Natural killer cell treated with Interleukin-12 subunit alpha and Interleukin-12 subunit beta and Interleukin-15 and Interleukin-18, amount 100 ng/mL, for 72 hours (primary cell): Measurements from ENCODE around the gene TMEM72. TPM values are rescaled to one million over a fixed set of nuclear protein-coding genes. Genes with fewer than 3 reads are reported as not detected.

Source experiments
- ATAC-seq, 2 donors: fragments of 150-1000 bp; cut with Tn5 transposase in 1 of 2; sonication (Bioruptor Pico), chemical (Tn5 transposase) in 1 of 2; 2 replicates each; pipeline ENCODE4 v1.10.0; 2021
- DNase-seq: peaks from one replicate; pipeline ENCODE4 v3.0.0; 2022; ENCODE audit warnings: low spot score
- H3K27ac Mint-ChIP-seq, 2 donors: 1 replicate in 1 of 2; 2 replicates in 1 of 2; pipeline ENCODE4 v1.8.0; 2022; ENCODE audit warnings: mixed read lengths in 2 of 2, mild to moderate bottlenecking in 1 of 2, moderate library complexity in 1 of 2
- H3K27me3 Mint-ChIP-seq, 2 donors: 1 replicate in 1 of 2; 2 replicates in 1 of 2; pipeline ENCODE4 v1.8.0; 2022; ENCODE audit warnings: mixed read lengths in 2 of 2
- H3K36me3 Mint-ChIP-seq: one replicate; pipeline ENCODE4 v1.8.0; 2022; ENCODE audit warnings: mixed read lengths
- H3K4me1 Mint-ChIP-seq, 2 donors: 1 replicate in 1 of 2; 2 replicates in 1 of 2; pipeline ENCODE4 v1.8.0; 2022; ENCODE audit warnings: low read depth in 2 of 2, mixed read lengths in 2 of 2, mild to moderate bottlenecking in 1 of 2
- H3K4me3 Mint-ChIP-seq: one replicate; pipeline ENCODE4 v1.8.0; 2022; ENCODE audit warnings: mixed read lengths
- H3K9me3 Mint-ChIP-seq: 2 replicates; pipeline ENCODE4 v1.8.0; 2022; ENCODE audit warnings: mixed read lengths
- total RNA-seq, 2 donors: library from RNA; stranded (reverse); gene quantifications; one replicate each; pipeline ENCODE4 v1.2.3, GENCODE V29; 2022

The TMEM72 gene
- total RNA-seq, 2 donors from 2014 or later = not detected

DNA sequence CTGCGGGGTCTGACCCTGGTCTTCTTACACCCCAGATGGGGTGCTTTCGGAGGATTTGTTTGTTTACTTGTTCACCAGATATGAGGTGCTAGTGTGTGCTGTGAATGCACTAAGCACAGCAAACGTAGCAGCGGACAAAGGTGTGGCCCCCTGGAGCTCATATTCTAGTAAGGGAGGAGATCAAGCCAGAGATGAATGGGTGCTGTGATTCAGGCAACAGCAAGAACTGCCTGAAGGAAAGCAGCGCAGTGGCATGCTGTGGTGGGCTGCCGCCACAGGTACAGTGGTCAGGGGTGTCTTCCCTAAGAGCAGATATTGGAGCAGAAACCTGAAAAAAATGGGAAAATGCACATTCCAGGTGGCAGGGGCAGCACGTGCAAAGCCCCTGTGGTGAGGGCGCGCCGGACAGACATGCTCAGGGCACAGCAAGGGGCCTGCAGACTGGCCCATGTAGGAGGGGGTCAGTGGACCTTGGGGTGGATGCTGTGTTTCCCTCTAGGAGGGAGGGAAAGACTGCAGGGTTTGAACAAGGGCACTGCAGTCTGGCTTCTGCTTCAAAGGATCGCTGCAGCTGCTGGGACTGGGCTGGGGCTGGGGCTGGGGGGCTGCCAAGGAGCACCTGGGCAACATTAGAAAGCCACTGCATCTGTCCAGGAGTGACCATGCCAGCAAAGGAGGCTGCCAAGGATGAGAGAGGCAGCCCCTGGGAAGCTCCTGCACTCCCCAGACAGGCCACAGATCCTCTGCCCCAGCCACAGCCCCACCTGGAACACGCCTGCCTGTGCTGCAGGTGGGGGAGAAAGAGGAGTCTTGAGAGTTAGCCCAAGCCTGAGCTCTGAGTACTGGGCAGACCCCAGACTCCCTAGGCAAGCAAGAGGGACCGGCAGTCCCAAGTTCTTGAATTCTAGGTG, 68.4 kb downstream of the TMEM72 start:
- ATAC-seq = no peak
- Mint-ChIP-seq H3K27me3 (no peaks in the 10 kb centered on the region), H3K4me3 (no peak overlapping the region), H3K27ac (no peak overlapping the region), H3K4me1 (peaks cover 0 to 12% of the 10 kb centered on the region in 2 donors), H3K9me3 (no peaks in the 10 kb centered on the region), H3K36me3 (no peaks in the 10 kb centered on the region)
- DNase-seq = no peak

DNA sequence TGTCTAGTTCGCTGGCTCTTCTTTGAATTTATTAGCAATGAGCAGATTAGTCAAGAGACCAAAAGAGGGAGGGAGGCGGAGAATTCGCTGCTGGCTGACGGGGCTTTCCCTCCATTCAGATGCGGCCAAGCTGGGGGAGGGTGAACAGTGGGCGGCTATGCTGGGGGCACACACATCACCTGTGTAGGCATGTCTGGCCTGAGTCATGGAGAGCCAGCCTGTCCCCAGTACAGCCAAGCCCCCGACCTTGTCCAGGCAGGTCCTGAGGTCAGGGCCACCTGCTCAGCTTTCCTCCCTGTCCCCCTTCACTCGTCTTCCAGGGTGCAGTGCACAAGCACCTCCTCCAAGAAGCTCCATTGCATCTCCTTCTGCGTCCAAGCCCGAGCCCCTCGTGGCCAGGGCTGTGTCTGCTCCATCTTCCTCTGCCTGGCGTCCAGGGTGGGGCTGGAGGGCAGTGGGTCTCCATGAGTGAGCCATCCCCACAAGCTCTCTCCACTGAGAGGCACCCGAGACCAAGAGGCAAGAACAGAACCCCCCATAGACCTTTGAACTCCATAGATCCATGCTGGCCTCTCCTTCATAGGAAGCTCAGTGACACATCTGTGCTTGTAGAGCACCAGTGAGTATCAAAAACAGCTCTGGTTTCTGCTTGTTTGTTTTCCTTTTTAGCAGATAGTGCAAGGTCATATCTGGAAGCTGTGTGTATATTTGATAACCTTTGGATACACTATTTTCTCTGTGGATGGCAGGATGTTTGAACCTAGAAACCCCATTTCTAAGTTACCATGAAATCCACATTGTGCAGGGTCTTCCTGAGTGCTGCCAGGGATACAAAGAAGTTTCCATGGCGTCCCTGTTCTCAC, 69.4 kb downstream of the TMEM72 start:
- H3K27ac Mint-ChIP-seq = peak overlapping the region in 1 of 2 donors; percentile 60
- no peak overlapping the region for H3K4me3 Mint-ChIP-seq
- ATAC-seq = no peak

GRCh38 chr10:44981172-44982113, 70.3 kb downstream of the TMEM72 start:
- Mint-ChIP-seq H3K27me3 (no peaks in the 10 kb centered on the region), H3K4me1 (peaks cover 0 to 8% of the 10 kb centered on the region in 2 donors), H3K9me3 (no peaks in the 10 kb centered on the region), H3K27ac (peak overlapping the region in 1 of 2 donors; percentile 60), H3K4me3 (no peak overlapping the region), H3K36me3 (no peaks in the 10 kb centered on the region)
- no peak for ATAC-seq
- DNase-seq = no peak

More for the DNA sequence above, 69.4 kb downstream of the TMEM72 start:
- DNase-seq = no peak
- no peaks in the 10 kb centered on the region for H3K27me3 Mint-ChIP-seq
- no peaks in the 10 kb centered on the region for H3K36me3 Mint-ChIP-seq
- H3K9me3 Mint-ChIP-seq = no peaks in the 10 kb centered on the region
- H3K4me1 Mint-ChIP-seq = peaks cover 0 to 12% of the 10 kb centered on the region in 2 donors

DNA sequence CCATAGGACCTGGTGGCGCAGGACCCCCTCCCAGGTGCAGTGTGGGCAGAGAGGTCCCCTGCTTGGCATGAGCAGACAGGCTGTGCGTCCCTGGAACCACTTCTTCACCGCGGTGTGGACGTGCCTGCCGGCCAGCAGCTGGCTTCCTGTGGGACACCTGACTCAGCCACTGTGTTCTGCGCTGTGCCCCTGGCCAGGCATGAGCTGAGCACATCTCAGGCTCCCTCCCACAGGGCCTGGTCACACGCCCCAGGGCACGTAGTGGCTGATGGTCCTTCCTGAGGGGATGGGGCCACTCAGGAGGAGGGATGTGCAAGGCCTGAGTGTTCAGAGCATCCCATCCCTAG, 71.0 kb downstream of the TMEM72 start:
- no peaks in the 10 kb centered on the region for H3K27me3 Mint-ChIP-seq
- DNase-seq (no peak), ATAC-seq (peak in 1 of 2 donors; percentile 29)
- H3K36me3 Mint-ChIP-seq = no peaks in the 10 kb centered on the region
- H3K27ac Mint-ChIP-seq = no peak overlapping the region
- peaks cover 0 to 8% of the 10 kb centered on the region in 2 donors for H3K4me1 Mint-ChIP-seq
- H3K9me3 Mint-ChIP-seq = no peaks in the 10 kb centered on the region
- no peak overlapping the region for H3K4me3 Mint-ChIP-seq

DNA sequence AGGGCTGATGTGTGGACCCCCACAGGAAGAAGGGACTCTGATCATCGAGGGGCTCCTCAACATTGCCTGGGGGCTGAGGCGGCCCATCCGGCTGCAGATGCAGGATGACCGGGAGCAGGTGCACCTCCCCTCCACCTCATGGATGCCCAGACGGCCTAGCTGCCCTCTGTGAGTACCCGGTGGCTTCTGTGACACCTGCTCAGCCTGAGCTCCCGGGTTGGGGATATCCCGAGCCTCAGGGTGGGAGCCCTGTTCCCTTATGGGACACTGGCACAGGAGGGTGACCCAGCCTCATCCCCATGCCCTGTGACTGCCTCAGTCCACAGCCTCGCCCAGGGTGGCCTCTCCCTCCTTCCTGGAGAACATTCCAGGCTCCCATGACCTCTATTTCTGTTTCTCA, 71.4 kb downstream of the TMEM72 start:
- Mint-ChIP-seq H3K36me3 (no peaks in the 10 kb centered on the region), H3K27ac (no peak overlapping the region), H3K27me3 (no peaks in the 10 kb centered on the region), H3K4me1 (peaks cover 0 to 8% of the 10 kb centered on the region in 2 donors), H3K4me3 (no peak overlapping the region), H3K9me3 (no peaks in the 10 kb centered on the region)
- DNase-seq (no peak), ATAC-seq (no peak)

DNA sequence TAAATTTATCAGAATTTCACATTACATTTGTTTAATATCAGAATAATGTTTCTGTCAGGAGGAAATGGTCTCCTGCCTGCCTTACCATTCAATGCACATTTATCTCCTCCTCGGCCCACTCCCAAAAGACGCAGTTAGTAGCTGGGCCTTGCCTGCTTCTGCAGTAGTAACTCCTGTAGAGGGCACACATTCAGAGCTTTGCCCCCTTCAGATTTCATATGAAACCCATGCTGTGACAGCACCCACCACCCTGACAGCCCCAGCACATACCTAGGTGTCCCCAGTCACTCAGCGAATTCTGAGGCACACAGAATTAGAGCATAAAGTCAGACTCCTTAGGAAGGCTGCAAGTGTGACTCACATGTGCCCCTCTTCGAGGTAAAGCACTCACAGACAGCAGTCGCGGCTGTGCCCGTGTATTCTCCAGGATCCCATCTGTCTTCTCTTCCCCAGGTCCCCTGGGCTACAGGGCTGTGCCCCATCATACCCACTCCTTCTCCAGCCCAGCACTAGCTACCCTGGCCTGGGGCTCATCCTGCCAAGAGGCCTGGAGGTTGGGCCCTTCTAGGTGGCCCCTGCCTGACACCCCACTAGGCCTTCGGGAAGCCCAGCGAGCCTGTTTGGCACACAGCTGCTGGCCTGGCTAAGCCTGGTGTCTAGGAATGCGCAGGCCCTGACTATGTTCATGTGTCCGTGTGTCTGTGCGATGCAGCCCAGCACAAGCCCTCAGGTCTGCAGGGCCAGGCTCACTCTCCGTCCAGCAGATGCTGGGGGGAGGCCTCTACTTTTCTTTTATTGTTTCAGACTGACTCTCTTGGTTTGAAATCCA, 72.1 kb downstream of the TMEM72 start:
- Mint-ChIP-seq H3K27ac (no peak overlapping the region), H3K27me3 (no peaks in the 10 kb centered on the region), H3K9me3 (no peaks in the 10 kb centered on the region), H3K4me1 (peaks cover 0 to 8% of the 10 kb centered on the region in 2 donors), H3K4me3 (no peak overlapping the region), H3K36me3 (no peaks in the 10 kb centered on the region)
- DNase-seq (no peak), ATAC-seq (peak in 1 of 2 donors; percentile 21)

GRCh38 chr10:44983895-44984278, 72.8 kb downstream of the TMEM72 start:
- no peak overlapping the region for H3K4me3 Mint-ChIP-seq
- H3K27ac Mint-ChIP-seq = no peak overlapping the region
- DNase-seq = no peak
- no peaks in the 10 kb centered on the region for H3K9me3 Mint-ChIP-seq
- no peaks in the 10 kb centered on the region for H3K36me3 Mint-ChIP-seq
- H3K27me3 Mint-ChIP-seq = no peaks in the 10 kb centered on the region
- H3K4me1 Mint-ChIP-seq = peaks cover 0 to 8% of the 10 kb centered on the region in 2 donors
- no peak for ATAC-seq

GRCh38 chr10:44984671-44985101, 73.5 kb downstream of the TMEM72 start:
- no peaks in the 10 kb centered on the region for H3K27me3 Mint-ChIP-seq
- H3K36me3 Mint-ChIP-seq = no peaks in the 10 kb centered on the region
- peaks cover 0 to 8% of the 10 kb centered on the region in 2 donors for H3K4me1 Mint-ChIP-seq
- DNase-seq = no peak
- no peak overlapping the region for H3K4me3 Mint-ChIP-seq
- no peaks in the 10 kb centered on the region for H3K9me3 Mint-ChIP-seq
- H3K27ac Mint-ChIP-seq = no peak overlapping the region
- ATAC-seq = no peak

DNA sequence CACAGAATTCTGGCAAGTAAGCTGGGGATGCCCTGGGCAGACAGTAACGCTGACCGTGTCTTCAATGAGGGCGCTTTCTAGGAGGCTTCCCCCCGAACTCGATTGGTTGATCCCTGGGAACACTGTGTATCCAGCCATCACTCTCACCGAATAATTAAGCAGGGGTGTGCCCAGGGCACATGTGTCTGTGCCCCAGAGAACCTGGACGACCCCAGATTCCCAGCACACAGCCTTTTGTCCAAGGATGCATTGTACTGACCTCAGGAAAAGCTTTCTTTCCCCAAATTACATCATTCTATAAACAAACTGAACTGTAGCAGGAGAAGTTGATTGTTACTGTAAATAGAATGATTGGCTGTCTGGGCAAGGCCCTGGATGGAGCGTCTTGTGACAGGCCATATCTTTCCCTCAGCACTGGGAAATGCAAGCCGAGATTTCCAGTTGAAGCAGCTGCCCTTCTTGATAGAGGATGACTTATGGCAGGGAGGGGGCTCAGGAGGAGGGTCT, 74.1 kb downstream of the TMEM72 start:
- Mint-ChIP-seq H3K9me3 (no peaks in the 10 kb centered on the region), H3K4me1 (peaks cover 0 to 8% of the 10 kb centered on the region in 2 donors), H3K27ac (no peak overlapping the region), H3K27me3 (no peaks in the 10 kb centered on the region), H3K4me3 (no peak overlapping the region), H3K36me3 (no peaks in the 10 kb centered on the region)
- DNase-seq (no peak), ATAC-seq (no peak)

DNA sequence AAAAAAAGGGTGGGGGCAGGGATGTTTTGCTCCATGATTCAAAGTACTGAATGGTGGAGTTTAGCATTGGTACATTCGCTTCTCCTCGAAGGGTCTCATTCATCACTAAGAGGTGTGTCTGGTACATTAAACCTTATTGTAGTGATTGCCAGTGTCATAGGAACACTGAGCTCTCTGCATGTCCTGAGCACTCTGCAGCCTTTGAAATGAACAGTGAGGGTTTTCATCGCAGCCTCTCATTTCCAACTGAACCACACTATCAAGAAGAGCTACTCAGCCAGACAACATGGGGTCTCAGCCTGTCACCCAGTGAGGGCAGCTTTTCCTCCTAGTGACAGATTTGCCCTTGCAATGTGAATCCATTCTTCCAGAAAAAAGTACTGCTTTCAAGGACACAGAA, 75.0 kb downstream of the TMEM72 start:
- Mint-ChIP-seq H3K4me1 (peaks cover 0 to 5% of the 10 kb centered on the region in 2 donors), H3K27ac (no peak overlapping the region), H3K9me3 (no peaks in the 10 kb centered on the region), H3K36me3 (no peaks in the 10 kb centered on the region), H3K27me3 (no peaks in the 10 kb centered on the region), H3K4me3 (no peak overlapping the region)
- DNase-seq = no peak
- ATAC-seq = no peak
